ENCODE data around the gene ANAPC5.
"Not testable (repeated sequence)": the region's sequence is repeated elsewhere in the genome, so short reads cannot be mapped to it uniquely, and the experiment has no call there.

ANAPC5 gene

GRCh38 chr12:121307397-121307796 lies 44.8 kb downstream of the ANAPC5 start:
- DNase-seq (ENCODE audit: low read depth): not testable (repeated sequence)

- DNase-seq (ENCODE audit: low read depth): no peak
Observed at GRCh38 chr12:121304306-121304705, 47.9 kb downstream of the ANAPC5 start.

GRCh38 chr12:121301876-121302275 lies 50.3 kb downstream of the ANAPC5 start:
- DNase-seq (ENCODE audit: low read depth): no peak

GRCh38 chr12:121300083-121300819 lies 52.0 kb downstream of the ANAPC5 start:
- no peak for DNase-seq (ENCODE audit: low read depth)

- no peak for DNase-seq (ENCODE audit: low read depth)
Observed at GRCh38 chr12:121299662-121300061, 52.5 kb downstream of the ANAPC5 start.

- DNase-seq (ENCODE audit: low read depth): not testable (repeated sequence)
Observed at GRCh38 chr12:121298411-121298810, 53.8 kb downstream of the ANAPC5 start.

- DNase-seq (ENCODE audit: low read depth): peak; percentile 62
Observed at GRCh38 chr12:121297435-121297991, 54.7 kb downstream of the ANAPC5 start.

GRCh38 chr12:121296618-121297434 lies 55.4 kb downstream of the ANAPC5 start, which contains the start of gene CAMKK2:
Gene CAMKK2 (minus strand): TSS chr12:121296709. CDS start chr12:121274526, 22,183 bp downstream.
- peak; percentile 86 for DNase-seq (ENCODE audit: low read depth)

GRCh38 chr12:121295746-121296617 lies 56.2 kb downstream of the ANAPC5 start:
- DNase-seq (ENCODE audit: low read depth): no peak

GRCh38 chr12:121295116-121295745 lies 57.0 kb downstream of the ANAPC5 start:
- no peak for DNase-seq (ENCODE audit: low read depth)

- DNase-seq (ENCODE audit: low read depth): no peak
Observed at GRCh38 chr12:121294151-121294889, 57.9 kb downstream of the ANAPC5 start.

GRCh38 chr12:121293603-121294002 lies 58.6 kb downstream of the ANAPC5 start:
- no peak for DNase-seq (ENCODE audit: low read depth)

GRCh38 chr12:121290410-121290809 lies 61.8 kb downstream of the ANAPC5 start:
- DNase-seq (ENCODE audit: low read depth): no peak

- DNase-seq (ENCODE audit: low read depth): no peak
Observed at GRCh38 chr12:121289962-121290361, 62.2 kb downstream of the ANAPC5 start.

GRCh38 chr12:121288986-121289385 lies 63.2 kb downstream of the ANAPC5 start:
- DNase-seq (ENCODE audit: low read depth): no peak

- no peak for DNase-seq (ENCODE audit: low read depth)
Observed at GRCh38 chr12:121288158-121288845, 63.9 kb downstream of the ANAPC5 start.

- DNase-seq (ENCODE audit: low read depth): no peak
Observed at GRCh38 chr12:121287267-121287954, 64.8 kb downstream of the ANAPC5 start.

GRCh38 chr12:121285856-121286255 lies 66.4 kb downstream of the ANAPC5 start:
- DNase-seq (ENCODE audit: low read depth): no peak

All from stimulated activated CD4-positive, alpha-beta T cell treated with anti-CD3 and anti-CD28 coated beads, Interleukin-2, amount 100 ng/mL, for 4 hours (primary cell).